Stomach (tissue), 4 donors: ENCODE measurements around the gene HTRA3.

ENCODE experiments used
- CTCF ChIP-seq, 7 experiments: fragments of 450-650 bp in 4 of 7; fragments of 200-600 bp in 3 of 7; sonication (generic) in 3 of 7; IDR thresholded peaks; one replicate each; pipeline ENCODE4 v1.5.1; 2016 to 2019; ENCODE audit warnings: antibody characterized with exemption in 7 of 7, control low read depth in 2 of 7, mild to moderate bottlenecking in 1 of 7
- POLR2A ChIP-seq, 4 donors: fragments of 450-650 bp; IDR thresholded peaks; one replicate each; pipeline ENCODE4 v1.6.1; 2016; ENCODE audit warnings: antibody characterized with exemption in 4 of 4, control low read depth in 2 of 4, mild to moderate bottlenecking in 1 of 4, moderate library complexity in 1 of 4

GRCh38 chr4:8272472-8273428 lies 3.2 kb downstream of the HTRA3 start:
- TF ChIP-seq CTCF (IDR thresholded peaks at IDR 0.05) (no peak), POLR2A (IDR thresholded peaks at IDR 0.05) (no peak)
